Activated CD4-positive, CD25-positive, alpha-beta regulatory T cell treated with anti-CD3 and anti-CD28 coated beads, Interleukin-2, amount 50 U/mL, for 24 hours (primary cell): ENCODE measurements around the gene FNIP1.
"Not testable (repeated sequence)": the region's sequence is repeated elsewhere in the genome, so short reads cannot be mapped to it uniquely, and the experiment has no call there.

Experiments used
- ATAC-seq, 2 donors: fragments of 150-1000 bp; cut with Tn5 transposase; one replicate each; pipeline ENCODE4 v1.10.0; 2021; ENCODE audit warnings: mild to moderate bottlenecking in 1 of 2, moderate library complexity in 1 of 2

The FNIP1 gene

GRCh38 chr5:131749723-131750470 lies 46.9 kb downstream of the FNIP1 start:
- no peak for ATAC-seq

- peak in 1 of 2 donors; percentile 52 for ATAC-seq
Observed at GRCh38 chr5:131749138-131749537, 47.7 kb downstream of the FNIP1 start.

GRCh38 chr5:131747180-131748105 lies 49.4 kb downstream of the FNIP1 start:
- peak; percentile 92 to 94 for ATAC-seq

GRCh38 chr5:131746423-131746822 lies 50.4 kb downstream of the FNIP1 start:
- no peak for ATAC-seq

- no peak for ATAC-seq
Observed at GRCh38 chr5:131745703-131746102, 51.1 kb downstream of the FNIP1 start.

GRCh38 chr5:131745155-131745554 lies 51.7 kb downstream of the FNIP1 start:
- no peak for ATAC-seq

GRCh38 chr5:131740477-131740876 lies 56.3 kb downstream of the FNIP1 start:
- no peak for ATAC-seq

GRCh38 chr5:131735393-131735792 lies 61.4 kb downstream of the FNIP1 start:
- ATAC-seq: no peak

GRCh38 chr5:131734939-131735338 lies 61.9 kb downstream of the FNIP1 start:
- not testable (repeated sequence) for ATAC-seq

GRCh38 chr5:131729292-131729691 lies 67.5 kb downstream of the FNIP1 start:
- not testable (repeated sequence) for ATAC-seq

- not testable (repeated sequence) for ATAC-seq
Observed at GRCh38 chr5:131724089-131724488, 72.7 kb downstream of the FNIP1 start.

GRCh38 chr5:131720714-131721113 lies 76.1 kb downstream of the FNIP1 start:
- no peak for ATAC-seq

GRCh38 chr5:131719564-131719963 lies 77.3 kb downstream of the FNIP1 start:
- ATAC-seq: no peak

- no peak for ATAC-seq
Observed at GRCh38 chr5:131718487-131719014, 78.3 kb downstream of the FNIP1 start.

GRCh38 chr5:131717164-131717563 lies 79.7 kb downstream of the FNIP1 start:
- ATAC-seq: not testable (repeated sequence)

GRCh38 chr5:131716650-131717049 lies 80.2 kb downstream of the FNIP1 start:
- no peak for ATAC-seq

GRCh38 chr5:131710391-131710790 lies 86.4 kb downstream of the FNIP1 start:
- no peak for ATAC-seq

- no peak for ATAC-seq
Observed at GRCh38 chr5:131709043-131709442, 87.8 kb downstream of the FNIP1 start.

- ATAC-seq: no peak
Observed at GRCh38 chr5:131706281-131706680, 90.5 kb downstream of the FNIP1 start.

- ATAC-seq: no peak
Observed at GRCh38 chr5:131694926-131695325, 101.9 kb downstream of the FNIP1 start.

GRCh38 chr5:131693894-131694293 lies 102.9 kb downstream of the FNIP1 start:
- no peak for ATAC-seq

- no peak for ATAC-seq
Observed at GRCh38 chr5:131685516-131686171, 111.2 kb downstream of the FNIP1 start.

GRCh38 chr5:131684595-131684994 lies 112.2 kb downstream of the FNIP1 start:
- ATAC-seq: no peak
